GM18519 (cell line): Measurements from ENCODE around the gene MON1A.
"Not testable (repeated sequence)": the region's sequence is repeated elsewhere in the genome, so short reads cannot be mapped to it uniquely, and the experiment has no call there.

Source experiments
- ATAC-seq: cut with Tn5 transposase; IDR thresholded peaks from one replicate; pipeline ENCODE4 v1.9.1; 2021; ENCODE audit warnings: mild to moderate bottlenecking, moderate library complexity; ENCODE audit not compliant: unreplicated experiment, low FRiP score

The MON1A gene

GRCh38 chr3:49917806-49918590 is 11.6 kb downstream of the MON1A start:
- ATAC-seq: not testable (repeated sequence)

- ATAC-seq: no peak
These were observed 12.9 kb downstream of the MON1A start for GRCh38 chr3:49916686-49917085.

- no peak for ATAC-seq
These were observed 14.7 kb downstream of the MON1A start for GRCh38 chr3:49914906-49915305.

GRCh38 chr3:49912881-49913281 is 16.7 kb downstream of the MON1A start:
- ATAC-seq: no peak

GRCh38 chr3:49911611-49912010 is 18.0 kb downstream of the MON1A start:
- ATAC-seq: no peak

- no peak for ATAC-seq
These were observed 18.5 kb downstream of the MON1A start for GRCh38 chr3:49911124-49911420.

GRCh38 chr3:49910409-49911123 is 19.0 kb downstream of the MON1A start:
- no peak for ATAC-seq

GRCh38 chr3:49908373-49909199 is 21.0 kb downstream of the MON1A start:
- no peak for ATAC-seq

- ATAC-seq: no peak
These were observed 23.4 kb downstream of the MON1A start for GRCh38 chr3:49906073-49906743.

GRCh38 chr3:49904448-49904847 is 25.2 kb downstream of the MON1A start:
- ATAC-seq: not testable (repeated sequence)

- no peak for ATAC-seq
These were observed 25.9 kb downstream of the MON1A start, which contains the start of gene MST1R for GRCh38 chr3:49903451-49904424. Gene MST1R, minus strand, starts transcription at chr3:49903873. Its CDS starts 264 bp downstream, at chr3:49903609.

- no peak for ATAC-seq
These were observed 26.9 kb downstream of the MON1A start for GRCh38 chr3:49902511-49903345.

GRCh38 chr3:49901366-49902339 is 28.0 kb downstream of the MON1A start:
- no peak for ATAC-seq

- ATAC-seq: no peak
These were observed 29.0 kb downstream of the MON1A start for GRCh38 chr3:49900491-49901153.

- ATAC-seq: no peak
These were observed 29.8 kb downstream of the MON1A start for GRCh38 chr3:49899815-49900214.

- ATAC-seq: no peak
These were observed 30.6 kb downstream of the MON1A start for GRCh38 chr3:49898991-49899390.

GRCh38 chr3:49896345-49896744 is 33.3 kb downstream of the MON1A start:
- ATAC-seq: no peak
